HepG2 (cell line): ENCODE measurements around the gene ALK. TPM values are rescaled to one million over a fixed set of nuclear protein-coding genes. Genes with fewer than 3 reads are reported as not detected.

Experiments used
- ATAC-seq: fragments of 200-7000 bp; cut with Tn5 transposase; 3 replicates; pipeline ENCODE4 v1.9.1; 2020; ENCODE audit warnings: mild to moderate bottlenecking, moderate library complexity
- BruUV-seq: library from RNA; stranded (reverse); fragments of 400-500 nt; replicated peaks from 2 replicates; lab custom pipeline; 2021; lab: Mats Ljungman, UMichigan
- CTCF ChIA-PET: fragments of 300-600 bp; formaldehyde crosslinking; extraction: SDS; loops from one replicate; lab custom pipeline; 2021; ENCODE audit warnings: low total read pairs, inconsistent platforms, low intra/inter-chr PET ratio; lab: Yijun Ruan, JAX
- POLR2A ChIA-PET: fragments of 350-600 bp; sonication (Branson Sonifier 250); formaldehyde crosslinking; loops from one replicate; lab custom pipeline; 2020; ENCODE audit warnings: antibody characterized with exemption, inconsistent platforms; lab: Yijun Ruan, JAX
- DNase-seq: peaks from one replicate; pipeline ENCODE4 v3.0.0-alpha.2; 2015; ENCODE audit warnings: low spot score
- FAIRE-seq: peaks from 3 replicates; lab custom pipeline; 2011; peaks lifted over from hg19 to GRCh38; lab: Jason Lieb, UNC
- H2AFZ ChIP-seq: one replicate; pipeline ENCODE4 v1.6.1; 2011; ENCODE audit warnings: low read length, inconsistent platforms
- H3K27ac ChIP-seq: fragments of 300-600 bp; 3 replicates; pipeline ENCODE4 v1.8.0; 2011; ENCODE audit warnings: mixed run types, mild to moderate bottlenecking, mixed read lengths, low read length, inconsistent platforms; ENCODE audit not compliant: insufficient read depth; ENCODE audit errors: extremely low read length
- H3K27me3 ChIP-seq, 2 experiments: fragments of 200-600 bp in 1 of 2; 2 replicates in 1 of 2; 3 replicates in 1 of 2; pipeline versions ENCODE4 v1.6.0 to v1.8.0; 2011; ENCODE audit warnings: low read length in 2 of 2, mild to moderate bottlenecking in 2 of 2, moderate library complexity in 2 of 2, inconsistent platforms in 1 of 2; ENCODE audit not compliant: insufficient read depth in 2 of 2, control insufficient read depth in 1 of 2
- H3K36me3 ChIP-seq, 2 experiments: fragments of 200-600 bp in 1 of 2; replicated peaks in 1 of 2; 2 replicates in 1 of 2; 3 replicates in 1 of 2; pipeline versions ENCODE4 v1.5.1 to v1.8.0; 2011; ENCODE audit warnings: low read length in 2 of 2, inconsistent platforms in 1 of 2; ENCODE audit not compliant: insufficient read depth in 2 of 2, control insufficient read depth in 1 of 2
- H3K4me1 ChIP-seq: 2 replicates; pipeline ENCODE4 v1.5.1; 2012; ENCODE audit warnings: low read length, inconsistent platforms; ENCODE audit not compliant: insufficient read depth
- H3K4me2 ChIP-seq: 2 replicates; pipeline ENCODE4 v1.6.0; 2011; ENCODE audit warnings: low read depth, low read length, inconsistent platforms
- H3K4me3 ChIP-seq, 3 experiments: fragments of 200-600 bp in 1 of 3; sonication (generic), shearing (Covaris generic) in 1 of 3; replicated peaks in 1 of 3; 2 replicates each; pipeline ENCODE4 v1.5.1; 2011 to 2016; ENCODE audit warnings: low read length in 3 of 3, inconsistent platforms in 2 of 3, low read depth in 2 of 3, mild to moderate bottlenecking in 2 of 3, control low read depth in 1 of 3, mixed read lengths in 1 of 3; ENCODE audit not compliant: insufficient read depth in 1 of 3
- H3K79me2 ChIP-seq: one replicate; pipeline ENCODE4 v1.6.1; 2011; ENCODE audit warnings: low read length, inconsistent platforms; ENCODE audit not compliant: insufficient read depth
- H3K9ac ChIP-seq: 2 replicates; pipeline ENCODE4 v1.6.0; 2011; ENCODE audit warnings: mild to moderate bottlenecking, low read depth, low read length, inconsistent platforms; ENCODE audit not compliant: insufficient read depth
- H3K9me3 ChIP-seq: 2 replicates; pipeline ENCODE4 v1.5.1; 2012; ENCODE audit warnings: mild to moderate bottlenecking, low read length
- H4K20me1 ChIP-seq: 2 replicates; pipeline ENCODE4 v1.6.0; 2011; ENCODE audit warnings: inconsistent platforms, mild to moderate bottlenecking, low read length, moderate library complexity; ENCODE audit not compliant: insufficient read depth
- RFX1 ChIP-seq: fragments of 450-650 bp; IDR thresholded peaks from 2 replicates; pipeline ENCODE4 v1.6.1; 2017
- SMC3 ChIP-seq: IDR thresholded peaks from 2 replicates; pipeline ENCODE4 v1.6.1; 2011; ENCODE audit warnings: low read length, improper control_type of control experiment
- ZNF343 ChIP-seq: sonication (generic); formaldehyde crosslinking; IDR thresholded peaks from 2 replicates; pipeline ENCODE4 v1.4.0; 2020; ENCODE audit warnings: mild to moderate bottlenecking, missing genetic modification reagents
- WGBS: methylation state at CpG from one replicate; pipeline ENCODE4 v1.1.6; 2017; ENCODE audit warnings: low lambda C conversion rate; 5-methylcytosine and 5-hydroxymethylcytosine counted together
- in situ Hi-C: cut with HindIII; loops from 2 replicates; pipeline ENCODE4 v1.10.0; 2017; ENCODE audit warnings: low pct_unique_long_range_greater_than_20kb; ENCODE audit not compliant: extremely low pct_ligation_motif_present
- intact Hi-C: fragments of 100-400 bp; cut with micrococcal nuclease; formaldehyde crosslinking; loops from one replicate; pipeline ENCODE4 v1.10.0; 2022; ENCODE audit not compliant: unreplicated experiment
- polyA plus RNA-seq, 8 experiments: library from polyadenylated mRNA; depleted of rRNA in 3 of 8; stranded (reverse) in 7 of 8; unstranded in 1 of 8; fragments of >200 nt; fragmentation: Illumina TruSeq in 4 of 8; extraction: Trizol in 4 of 8; gene quantifications; 2 replicates each; pipeline versions ENCODE4 v1.2.1 to v1.2.3, GENCODE V29; 2011 to 2016; ENCODE audit warnings: low read depth in 4 of 8, missing spikeins in 1 of 8, mixed read lengths in 1 of 8; ENCODE audit not compliant: insufficient read depth in 1 of 8
- total RNA-seq, 5 experiments: library from RNA; depleted of rRNA; stranded (reverse); fragments of >200 nt; fragmentation: Illumina TruSeq; extraction: Trizol; gene quantifications; 2 replicates each; pipeline ENCODE4 v1.2.3, GENCODE V29; 2016; ENCODE audit warnings: low read depth in 1 of 5
- TF ChIP-seq, protein P1 (sequence below): IDR thresholded peaks from 2 replicates; pipeline ENCODE4 v1.6.1; 2016; ENCODE audit warnings: low read depth, missing genetic modification reagents, missing compliant biosample characterization

The ALK gene
- total and polyA plus RNA-seq, 2 of the 13 experiments (the other 11 are each of a cell fraction or from before 2014, with no cell fraction given), result not detected

DNA sequence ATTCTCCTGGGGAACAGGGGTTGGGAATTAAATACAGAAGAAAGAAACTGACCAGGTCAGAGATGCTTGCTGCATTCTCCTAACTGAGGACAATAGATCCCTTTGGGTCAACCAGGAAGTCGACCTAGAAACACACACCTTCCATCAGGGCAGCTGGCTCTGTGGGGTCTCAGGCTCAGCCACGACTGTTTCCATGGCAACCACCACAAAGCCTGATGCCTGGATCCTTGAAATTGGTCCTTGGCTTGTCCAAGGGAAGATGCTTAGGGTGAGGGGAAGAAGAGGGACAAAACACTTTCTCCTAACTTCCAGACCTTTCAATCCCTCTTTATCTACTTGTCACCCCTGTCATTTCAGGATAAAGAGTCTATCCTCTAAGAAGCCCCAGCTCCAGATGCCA, 194.4 kb downstream of the ALK start:
- BruUV-seq, result no TSS peak
- H4K20me1 ChIP-seq, result no peaks in the 10 kb centered on the region
- no peak overlapping the region for H3K27ac ChIP-seq

More for the DNA sequence above, 194.4 kb downstream of the ALK start:
- H3K27me3 ChIP-seq, result no peaks in the 10 kb centered on the region; a peak in 1 of 5 replicates
- DNase-seq (no peak), ATAC-seq (no peak), FAIRE-seq (no peak)
- intact Hi-C loops, result no loop called here
- no peak overlapping the region for H3K4me3 ChIP-seq
- H3K9ac ChIP-seq, result no peak overlapping the region
- H3K79me2 ChIP-seq, result no peaks in the 10 kb centered on the region
- in situ Hi-C loops, result no loop called here
- 0% methylated on average over 2 of the region's 2 CpGs for WGBS
- no peaks in the 10 kb centered on the region for H3K36me3 ChIP-seq
- POLR2A ChIA-PET, result no interaction called here
- H3K4me1 ChIP-seq, result no peaks in the 10 kb centered on the region
- no peaks in the 10 kb centered on the region for H3K9me3 ChIP-seq
- TF ChIP-seq, protein P1, sequence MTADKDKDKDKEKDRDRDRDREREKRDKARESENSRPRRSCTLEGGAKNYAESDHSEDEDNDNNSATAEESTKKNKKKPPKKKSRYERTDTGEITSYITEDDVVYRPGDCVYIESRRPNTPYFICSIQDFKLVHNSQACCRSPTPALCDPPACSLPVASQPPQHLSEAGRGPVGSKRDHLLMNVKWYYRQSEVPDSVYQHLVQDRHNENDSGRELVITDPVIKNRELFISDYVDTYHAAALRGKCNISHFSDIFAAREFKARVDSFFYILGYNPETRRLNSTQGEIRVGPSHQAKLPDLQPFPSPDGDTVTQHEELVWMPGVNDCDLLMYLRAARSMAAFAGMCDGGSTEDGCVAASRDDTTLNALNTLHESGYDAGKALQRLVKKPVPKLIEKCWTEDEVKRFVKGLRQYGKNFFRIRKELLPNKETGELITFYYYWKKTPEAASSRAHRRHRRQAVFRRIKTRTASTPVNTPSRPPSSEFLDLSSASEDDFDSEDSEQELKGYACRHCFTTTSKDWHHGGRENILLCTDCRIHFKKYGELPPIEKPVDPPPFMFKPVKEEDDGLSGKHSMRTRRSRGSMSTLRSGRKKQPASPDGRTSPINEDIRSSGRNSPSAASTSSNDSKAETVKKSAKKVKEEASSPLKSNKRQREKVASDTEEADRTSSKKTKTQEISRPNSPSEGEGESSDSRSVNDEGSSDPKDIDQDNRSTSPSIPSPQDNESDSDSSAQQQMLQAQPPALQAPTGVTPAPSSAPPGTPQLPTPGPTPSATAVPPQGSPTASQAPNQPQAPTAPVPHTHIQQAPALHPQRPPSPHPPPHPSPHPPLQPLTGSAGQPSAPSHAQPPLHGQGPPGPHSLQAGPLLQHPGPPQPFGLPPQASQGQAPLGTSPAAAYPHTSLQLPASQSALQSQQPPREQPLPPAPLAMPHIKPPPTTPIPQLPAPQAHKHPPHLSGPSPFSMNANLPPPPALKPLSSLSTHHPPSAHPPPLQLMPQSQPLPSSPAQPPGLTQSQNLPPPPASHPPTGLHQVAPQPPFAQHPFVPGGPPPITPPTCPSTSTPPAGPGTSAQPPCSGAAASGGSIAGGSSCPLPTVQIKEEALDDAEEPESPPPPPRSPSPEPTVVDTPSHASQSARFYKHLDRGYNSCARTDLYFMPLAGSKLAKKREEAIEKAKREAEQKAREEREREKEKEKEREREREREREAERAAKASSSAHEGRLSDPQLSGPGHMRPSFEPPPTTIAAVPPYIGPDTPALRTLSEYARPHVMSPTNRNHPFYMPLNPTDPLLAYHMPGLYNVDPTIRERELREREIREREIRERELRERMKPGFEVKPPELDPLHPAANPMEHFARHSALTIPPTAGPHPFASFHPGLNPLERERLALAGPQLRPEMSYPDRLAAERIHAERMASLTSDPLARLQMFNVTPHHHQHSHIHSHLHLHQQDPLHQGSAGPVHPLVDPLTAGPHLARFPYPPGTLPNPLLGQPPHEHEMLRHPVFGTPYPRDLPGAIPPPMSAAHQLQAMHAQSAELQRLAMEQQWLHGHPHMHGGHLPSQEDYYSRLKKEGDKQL (CRISPR knock-in tag), result no peak
- TF ChIP-seq RFX1, result peak; percentile 25; the same call in 1 of the 2 replicates
- no peak for TF ChIP-seq SMC3
- no peak for TF ChIP-seq ZNF343 (CRISPR knock-in tag)
- no peak overlapping the region for H3K4me2 ChIP-seq
- no peak overlapping the region for H2AFZ ChIP-seq
- CTCF ChIA-PET, result no interaction called here
